ENCODE results near the gene OXCT2. TPM values are rescaled to one million over a fixed set of nuclear protein-coding genes. Genes with fewer than 3 reads are reported as not detected.
"Not testable (repeated sequence)": the region's sequence is repeated elsewhere in the genome, so short reads cannot be mapped to it uniquely, and the experiment has no call there.

The OXCT2 gene
- total RNA-seq, 1 experiment from 2014 or later: 6.4 TPM

GRCh38 chr1:39776886-39777285 lies 5.7 kb upstream of the OXCT2 start:
- Mint-ChIP-seq H3K27me3 (ENCODE audit: insufficient read depth, unreplicated experiment) (no peaks in the 10 kb centered on the region), H3K27ac (ENCODE audit: unreplicated experiment) (peak overlapping the region; percentile 21), H3K9me3 (ENCODE audit: unreplicated experiment) (no peaks in the 10 kb centered on the region), H3K4me3 (ENCODE audit: unreplicated experiment) (no peak overlapping the region), H3K4me1 (ENCODE audit: low read depth, unreplicated experiment) (no peaks in the 10 kb centered on the region), H3K36me3 (ENCODE audit: insufficient read depth, unreplicated experiment) (no peaks in the 10 kb centered on the region)
- H3K9me3 ChIP-seq: no peaks in the 10 kb centered on the region
- H3K36me3 ChIP-seq (ENCODE audit: control insufficient read depth, insufficient read depth, low read length): no peaks in the 10 kb centered on the region
- POLR2A ChIA-PET: no interaction called here
- DNase-seq: no peak
- peaks cover 6% of the 10 kb centered on the region; the same call in 1 of the 2 replicates for H3K4me1 ChIP-seq
- intact Hi-C loops (cut with micrococcal nuclease; ENCODE audit: unreplicated experiment): no loop called here
- H3K27me3 ChIP-seq (replicated peaks; ENCODE audit: control insufficient read depth, insufficient read depth, low read length): no peaks in the 10 kb centered on the region
- no peak overlapping the region for H3K4me3 ChIP-seq (ENCODE audit: low read depth, low read length)
- CTCF ChIA-PET: interaction anchor here (0.6 kb wide), 1 partner anchor 22 kb away, joined by 3 read pairs; no protein-coding TSS in a partner anchor
- no peak for TF ChIP-seq CTCF (IDR thresholded peaks at IDR 0.05; ENCODE audit: insufficient read depth in 1 of 2, low read depth in 1 of 2, low read length in 1 of 2, severe bottlenecking in 1 of 2, unreplicated experiment in 1 of 2)
- BruUV-seq (replicated peaks): no TSS peak

- ChIA-PET CTCF (no interaction called here), POLR2A (no interaction called here)
- no peaks in the 10 kb centered on the region for H3K27me3 ChIP-seq (replicated peaks; ENCODE audit: control insufficient read depth, insufficient read depth, low read length)
- peaks cover 6% of the 10 kb centered on the region; the same call in 1 of the 2 replicates for H3K4me1 ChIP-seq
- intact Hi-C loops (cut with micrococcal nuclease; ENCODE audit: unreplicated experiment): no loop called here
- TF ChIP-seq CTCF (IDR thresholded peaks at IDR 0.05; ENCODE audit: insufficient read depth in 1 of 2, low read depth in 1 of 2, low read length in 1 of 2, severe bottlenecking in 1 of 2, unreplicated experiment in 1 of 2): no peak
- Mint-ChIP-seq H3K36me3 (ENCODE audit: insufficient read depth, unreplicated experiment) (no peaks in the 10 kb centered on the region), H3K4me1 (ENCODE audit: low read depth, unreplicated experiment) (no peaks in the 10 kb centered on the region), H3K27ac (ENCODE audit: unreplicated experiment) (peak overlapping the region; percentile 21), H3K9me3 (ENCODE audit: unreplicated experiment) (no peaks in the 10 kb centered on the region), H3K27me3 (ENCODE audit: insufficient read depth, unreplicated experiment) (no peaks in the 10 kb centered on the region), H3K4me3 (ENCODE audit: unreplicated experiment) (no peak overlapping the region)
- no peaks in the 10 kb centered on the region for H3K36me3 ChIP-seq (ENCODE audit: control insufficient read depth, insufficient read depth, low read length)
- no peak for DNase-seq
- H3K9me3 ChIP-seq: no peaks in the 10 kb centered on the region
- BruUV-seq (replicated peaks): no TSS peak
- no peak overlapping the region for H3K4me3 ChIP-seq (ENCODE audit: low read depth, low read length)
These were observed 5.2 kb upstream of the OXCT2 start for GRCh38 chr1:39776400-39776713.

GRCh38 chr1:39775676-39776399 lies 4.7 kb upstream of the OXCT2 start:
- BruUV-seq (replicated peaks); CTCF ChIA-PET; H3K4me3 ChIP-seq (ENCODE audit: low read depth, low read length); POLR2A ChIA-PET; H3K4me3 Mint-ChIP-seq (ENCODE audit: unreplicated experiment); H3K36me3 ChIP-seq (ENCODE audit: control insufficient read depth, insufficient read depth, low read length); H3K4me1 Mint-ChIP-seq (ENCODE audit: low read depth, unreplicated experiment); DNase-seq; H3K9me3 ChIP-seq; intact Hi-C loops (cut with micrococcal nuclease; ENCODE audit: unreplicated experiment); H3K4me1 ChIP-seq; H3K27me3 ChIP-seq (replicated peaks; ENCODE audit: control insufficient read depth, insufficient read depth, low read length); H3K9me3 Mint-ChIP-seq (ENCODE audit: unreplicated experiment); H3K36me3 Mint-ChIP-seq (ENCODE audit: insufficient read depth, unreplicated experiment); H3K27me3 Mint-ChIP-seq (ENCODE audit: insufficient read depth, unreplicated experiment): not testable (repeated sequence)
- H3K27ac Mint-ChIP-seq (ENCODE audit: unreplicated experiment): peak overlapping the region; percentile 63

GRCh38 chr1:39775141-39775540 lies 4.0 kb upstream of the OXCT2 start:
- H3K27ac Mint-ChIP-seq (ENCODE audit: unreplicated experiment): peak overlapping the region; percentile 63
- H3K4me1 Mint-ChIP-seq (ENCODE audit: low read depth, unreplicated experiment); POLR2A ChIA-PET; H3K4me3 ChIP-seq (ENCODE audit: low read depth, low read length); H3K4me3 Mint-ChIP-seq (ENCODE audit: unreplicated experiment); H3K27me3 Mint-ChIP-seq (ENCODE audit: insufficient read depth, unreplicated experiment); H3K27me3 ChIP-seq (replicated peaks; ENCODE audit: control insufficient read depth, insufficient read depth, low read length); H3K4me1 ChIP-seq; BruUV-seq (replicated peaks); H3K9me3 ChIP-seq; H3K36me3 ChIP-seq (ENCODE audit: control insufficient read depth, insufficient read depth, low read length); intact Hi-C loops (cut with micrococcal nuclease; ENCODE audit: unreplicated experiment); H3K9me3 Mint-ChIP-seq (ENCODE audit: unreplicated experiment); H3K36me3 Mint-ChIP-seq (ENCODE audit: insufficient read depth, unreplicated experiment); CTCF ChIA-PET: not testable (repeated sequence)
- peak; percentile 49 to 73 for DNase-seq

- H3K4me1 ChIP-seq; H3K4me3 Mint-ChIP-seq (ENCODE audit: unreplicated experiment); BruUV-seq (replicated peaks); CTCF ChIA-PET; H3K9me3 ChIP-seq; H3K36me3 Mint-ChIP-seq (ENCODE audit: insufficient read depth, unreplicated experiment); H3K36me3 ChIP-seq (ENCODE audit: control insufficient read depth, insufficient read depth, low read length); POLR2A ChIA-PET; intact Hi-C loops (cut with micrococcal nuclease; ENCODE audit: unreplicated experiment); H3K27ac Mint-ChIP-seq (ENCODE audit: unreplicated experiment); H3K27me3 ChIP-seq (replicated peaks; ENCODE audit: control insufficient read depth, insufficient read depth, low read length); H3K9me3 Mint-ChIP-seq (ENCODE audit: unreplicated experiment); H3K27me3 Mint-ChIP-seq (ENCODE audit: insufficient read depth, unreplicated experiment); H3K4me1 Mint-ChIP-seq (ENCODE audit: low read depth, unreplicated experiment); DNase-seq; H3K4me3 ChIP-seq (ENCODE audit: low read depth, low read length): not testable (repeated sequence)
These were observed 2.3 kb upstream of the OXCT2 start for GRCh38 chr1:39773369-39773979.
